Keratinocyte (primary cell): Measurements from ENCODE around the gene SLC39A3. TPM values are rescaled to one million over a fixed set of nuclear protein-coding genes. Genes with fewer than 3 reads are reported as not detected.

Experiments used
- DNase-seq: peaks from one replicate; pipeline ENCODE4 v3.0.0-alpha.2; 2011; ENCODE audit warnings: low read depth, missing footprints, low spot score
- FAIRE-seq: peaks from 2 replicates; lab custom pipeline; 2011; peaks lifted over from hg19 to GRCh38; lab: Jason Lieb, UNC
- H2AFZ ChIP-seq: 2 replicates; pipeline ENCODE4 v1.6.0; 2012; ENCODE audit warnings: low read length, control low read depth, inconsistent platforms; ENCODE audit not compliant: control insufficient read depth
- H3K27ac ChIP-seq: 2 replicates; pipeline ENCODE4 v1.5.1; 2011; ENCODE audit warnings: low read length; ENCODE audit not compliant: control insufficient read depth, insufficient read depth
- H3K27me3 ChIP-seq: 3 replicates; pipeline ENCODE4 v1.6.0; 2011; ENCODE audit warnings: low read length; ENCODE audit not compliant: control insufficient read depth, insufficient read depth; ENCODE audit errors: extremely low read depth
- H3K36me3 ChIP-seq, 2 experiments: 2 replicates in 1 of 2; 3 replicates in 1 of 2; pipeline ENCODE4 v1.5.1; 2011; ENCODE audit warnings: low read length in 2 of 2, mild to moderate bottlenecking in 1 of 2; ENCODE audit not compliant: control insufficient read depth in 2 of 2, insufficient read depth in 2 of 2; ENCODE audit errors: extremely low read depth in 1 of 2
- H3K4me1 ChIP-seq: 3 replicates; pipeline ENCODE4 v1.5.1; 2011; ENCODE audit warnings: low read length; ENCODE audit not compliant: control insufficient read depth, insufficient read depth; ENCODE audit errors: extremely low read depth
- H3K4me2 ChIP-seq: 3 replicates; pipeline ENCODE4 v1.6.0; 2011; ENCODE audit warnings: low read depth, low read length; ENCODE audit not compliant: control insufficient read depth, insufficient read depth; ENCODE audit errors: extremely low read depth
- H3K4me3 ChIP-seq, 3 experiments: fragments of 200-600 bp in 1 of 3; sonication (generic) in 1 of 3; 2 replicates in 2 of 3; 3 replicates in 1 of 3; pipeline ENCODE4 v1.5.1; 2011 to 2016; ENCODE audit warnings: low read length in 3 of 3, mild to moderate bottlenecking in 3 of 3, control low read depth in 2 of 3, inconsistent platforms in 1 of 3, low read depth in 1 of 3, mixed read lengths in 1 of 3, mixed run types in 1 of 3, moderate library complexity in 1 of 3; ENCODE audit not compliant: control insufficient read depth in 2 of 3, insufficient read depth in 2 of 3; ENCODE audit errors: extremely low read depth in 1 of 3
- H3K79me2 ChIP-seq: 2 replicates; pipeline ENCODE4 v1.6.0; 2012; ENCODE audit warnings: low read length; ENCODE audit not compliant: control insufficient read depth, insufficient read depth
- H3K9ac ChIP-seq: 3 replicates; pipeline ENCODE4 v1.6.0; 2011; ENCODE audit warnings: low read length; ENCODE audit not compliant: control insufficient read depth, insufficient read depth; ENCODE audit errors: extremely low read depth
- H3K9me1 ChIP-seq: 3 replicates; pipeline ENCODE4 v1.6.0; 2011; ENCODE audit warnings: low read length; ENCODE audit not compliant: control insufficient read depth, insufficient read depth; ENCODE audit errors: extremely low read depth
- H3K9me3 ChIP-seq: 2 replicates; pipeline ENCODE4 v1.5.1; 2012; ENCODE audit warnings: low read depth, low read length; ENCODE audit not compliant: control insufficient read depth
- H4K20me1 ChIP-seq: 3 replicates; pipeline ENCODE4 v1.6.0; 2011; ENCODE audit warnings: low read length; ENCODE audit not compliant: control insufficient read depth, insufficient read depth; ENCODE audit errors: extremely low read depth
- CTCF ChIP-seq, 3 experiments: IDR thresholded peaks in 1 of 3; conservative IDR thresholded peaks in 1 of 3; optimal IDR thresholded peaks in 1 of 3; 2 replicates in 2 of 3; 3 replicates in 1 of 3; pipeline versions ENCODE3 to v1.5.1; 2011; ENCODE audit warnings: low read length in 3 of 3, mild to moderate bottlenecking in 3 of 3, moderate library complexity in 2 of 3, control low read depth in 1 of 3, inconsistent platforms in 1 of 3; ENCODE audit not compliant: insufficient read depth in 2 of 3; ENCODE audit errors: extremely low read depth in 1 of 3
- EZH2 ChIP-seq: IDR thresholded peaks from one replicate; pipeline ENCODE4 v1.6.1; 2012; ENCODE audit warnings: inconsistent platforms, mild to moderate bottlenecking, low read length, moderate library complexity
- dilution Hi-C: fragments of 300-500 bp; cut with MboI; formaldehyde crosslinking; loops from one replicate; pipeline ENCODE4 v1.7.0; 2020; ENCODE audit warnings: low sequenced_read_pairs; ENCODE audit not compliant: extremely low pct_ligation_motif_present
- polyA plus RNA-seq, 5 experiments: library from polyadenylated mRNA; depleted of rRNA in 3 of 5; stranded (reverse) in 3 of 5; stranded (forward) in 1 of 5; unstranded in 1 of 5; fragments of >200 nt; gene quantifications; 1 replicate in 1 of 5; 2 replicates in 3 of 5; 3 replicates in 1 of 5; pipeline versions ENCODE4 v1.2.1 to v1.2.3, GENCODE V29; 2011 to 2012; ENCODE audit warnings: missing spikeins in 2 of 5, low read depth in 1 of 5, low replicate concordance in 1 of 5

The SLC39A3 gene
- polyA plus RNA-seq, 1 donor (not counting 4 experiments of a cell fraction or from before 2014, with no cell fraction given) = 26.2 TPM

DNA sequence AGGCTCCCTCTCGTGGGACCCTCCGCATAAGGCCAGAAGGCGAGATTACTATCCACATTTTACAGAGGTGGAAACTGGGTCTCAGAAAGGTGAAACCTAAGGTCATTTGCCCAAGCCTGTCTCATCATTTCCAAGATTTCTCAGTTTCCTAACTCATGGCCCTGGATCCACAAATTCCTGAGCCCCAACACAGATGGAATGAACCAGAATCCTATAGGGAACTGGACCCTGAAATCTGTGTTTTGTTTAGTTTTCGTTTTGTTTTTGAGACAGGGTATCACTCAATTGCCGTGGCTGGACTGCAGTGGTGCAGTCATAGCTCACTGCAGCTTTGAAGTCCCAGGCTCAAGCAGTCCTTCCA, 36.8 kb downstream of the SLC39A3 start:
- DNase-seq = no peak
- Histone ChIP-seq H3K4me3 (peak overlapping the region in 1 of 3 experiments; percentile 55), H2AFZ (no peak overlapping the region), H3K9me1 (no peaks in the 10 kb centered on the region), H3K36me3 (no peaks in the 10 kb centered on the region), H3K4me2 (peak overlapping the region; percentile 66), H3K9me3 (no peaks in the 10 kb centered on the region), H3K27me3 (peaks cover 26% of the 10 kb centered on the region), H3K9ac (no peak overlapping the region), H4K20me1 (no peaks in the 10 kb centered on the region), H3K4me1 (no peaks in the 10 kb centered on the region), H3K79me2 (no peaks in the 10 kb centered on the region), H3K27ac (no peak overlapping the region)
- TF ChIP-seq EZH2 (no peak), CTCF (optimal IDR thresholded peaks at IDR 0.05 in 1 of 3, IDR thresholded peaks at IDR 0.05 in 1 of 3, conservative IDR thresholded peaks at IDR 0.05 in 1 of 3; ENCODE audit: extremely low read depth in 1 of 3, insufficient read depth in 2 of 3, low read length in 3 of 3) (no peak)
- dilution Hi-C loops = no loop called here
- no peak for FAIRE-seq

GRCh38 chr19:2702170-2703076, 37.4 kb downstream of the SLC39A3 start, which contains the start of gene GNG7:
GNG7 (minus strand) TSS chr19:2702694; CDS start chr19:2520688, 182,006 bp downstream.
- no peaks in the 10 kb centered on the region for H3K79me2 ChIP-seq
- no peak within 1 kb of the TSS for H3K9ac ChIP-seq
- dilution Hi-C loops = no loop called here
- no peaks in the 10 kb centered on the region for H3K4me1 ChIP-seq
- peak; percentile 17 for DNase-seq
- no peaks in the 10 kb centered on the region for H3K9me3 ChIP-seq
- no peak within 1 kb of the TSS for H2AFZ ChIP-seq
- H3K4me3 ChIP-seq = peak within 1 kb of the TSS; percentile 47 to 55 (median 55)
- FAIRE-seq = no peak
- H3K9me1 ChIP-seq = no peaks in the 10 kb centered on the region
- H3K27ac ChIP-seq = no peak within 1 kb of the TSS
- H4K20me1 ChIP-seq = no peaks in the 10 kb centered on the region
- no peaks in the 10 kb centered on the region for H3K36me3 ChIP-seq
- H3K27me3 ChIP-seq = peaks cover 26% of the 10 kb centered on the region
- TF ChIP-seq CTCF (optimal IDR thresholded peaks at IDR 0.05 in 1 of 3, IDR thresholded peaks at IDR 0.05 in 1 of 3, conservative IDR thresholded peaks at IDR 0.05 in 1 of 3; ENCODE audit: extremely low read depth in 1 of 3, insufficient read depth in 2 of 3, low read length in 3 of 3) (no peak), EZH2 (no peak)
- peak within 1 kb of the TSS; percentile 66 for H3K4me2 ChIP-seq
